NCI-H748 (cell line): Measurements from ENCODE around the gene CFAP161.
"Not testable (repeated sequence)": the region's sequence is repeated elsewhere in the genome, so short reads cannot be mapped to it uniquely, and the experiment has no call there.

Source experiments
- DNase-seq: peaks from one replicate; lab custom pipeline; 2025; ENCODE audit not compliant: unreplicated experiment; lab: John Stamatoyannopoulos, UW

Gene CFAP161

GRCh38 chr15:81106560-81106959 lies 27.5 kb upstream of the CFAP161 start:
- DNase-seq, result peak; percentile 53

GRCh38 chr15:81107889-81108288 lies 26.2 kb upstream of the CFAP161 start:
- no peak for DNase-seq

- no peak for DNase-seq
These were observed 25.6 kb upstream of the CFAP161 start for GRCh38 chr15:81108427-81108826.

GRCh38 chr15:81111018-81111417 lies 23.1 kb upstream of the CFAP161 start:
- DNase-seq, result no peak

GRCh38 chr15:81111510-81112470 lies 22.3 kb upstream of the CFAP161 start:
- DNase-seq, result no peak

GRCh38 chr15:81113204-81113657 lies 20.8 kb upstream of the CFAP161 start:
- DNase-seq, result peak; percentile 82

GRCh38 chr15:81113861-81114291 lies 20.2 kb upstream of the CFAP161 start:
- no peak for DNase-seq

GRCh38 chr15:81115054-81115939 lies 18.8 kb upstream of the CFAP161 start:
- no peak for DNase-seq

DNA sequence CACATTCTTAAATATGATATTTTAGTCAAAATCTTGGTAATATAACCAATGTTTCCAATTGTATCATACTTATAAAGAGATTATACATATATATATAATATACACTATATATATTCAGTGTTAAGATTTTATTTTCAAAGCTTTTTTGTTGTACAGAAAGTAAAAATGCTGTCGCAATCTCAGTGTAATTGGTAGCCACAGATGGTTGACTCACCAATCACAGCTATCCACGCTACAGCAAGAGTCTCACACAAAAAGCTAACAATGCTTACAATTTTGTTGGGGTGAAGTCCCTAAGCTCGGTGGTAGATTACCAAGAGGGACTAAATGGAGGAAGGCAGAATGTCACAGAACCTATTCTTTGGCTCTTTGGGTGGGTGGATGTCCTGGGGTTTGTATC lies 16.9 kb upstream of the CFAP161 start:
- DNase-seq, result no peak

- DNase-seq, result no peak
These were observed 16.5 kb upstream of the CFAP161 start for GRCh38 chr15:81117581-81117980.

DNA sequence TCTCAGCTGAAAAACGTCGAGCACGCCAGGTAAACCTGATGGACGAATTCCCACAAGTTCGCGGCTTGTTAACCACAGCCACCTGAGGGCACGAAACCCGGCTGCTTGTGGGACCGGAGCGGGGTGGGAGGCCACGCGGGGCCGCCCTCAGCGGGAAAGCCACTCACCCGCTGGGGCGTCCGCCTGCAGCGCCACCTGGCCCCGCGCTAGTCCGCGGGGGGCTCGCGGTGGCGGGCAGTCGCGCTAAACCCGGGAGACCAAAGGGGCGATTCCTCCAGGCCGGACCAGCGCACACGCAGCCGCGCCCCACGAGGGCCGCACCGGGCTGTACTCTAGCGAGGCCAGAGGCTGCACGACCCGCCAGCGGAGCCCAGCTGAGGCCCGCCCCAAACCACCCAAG lies 15.7 kb upstream of the CFAP161 start:
- DNase-seq, result no peak

DNA sequence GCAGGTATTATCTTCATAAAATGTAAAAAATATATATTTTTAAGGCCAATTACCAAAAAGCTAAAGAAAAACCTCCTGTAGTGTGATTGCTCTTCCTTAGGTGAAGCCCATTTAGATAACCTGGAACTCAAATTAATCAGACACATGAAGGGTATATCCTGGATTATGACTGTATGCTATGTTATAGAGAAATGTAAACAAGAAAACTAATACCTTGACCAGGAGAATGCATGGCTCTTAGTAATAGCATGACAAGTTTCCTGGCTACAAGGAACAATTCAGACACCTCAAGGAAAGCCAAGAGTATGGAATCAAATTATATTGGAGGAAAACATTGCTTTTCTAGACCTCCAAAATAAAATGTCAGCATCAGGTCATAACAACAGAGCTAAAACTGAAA lies 14.0 kb upstream of the CFAP161 start:
- no peak for DNase-seq

GRCh38 chr15:81126892-81127291 lies 7.2 kb upstream of the CFAP161 start:
- DNase-seq, result no peak

DNA sequence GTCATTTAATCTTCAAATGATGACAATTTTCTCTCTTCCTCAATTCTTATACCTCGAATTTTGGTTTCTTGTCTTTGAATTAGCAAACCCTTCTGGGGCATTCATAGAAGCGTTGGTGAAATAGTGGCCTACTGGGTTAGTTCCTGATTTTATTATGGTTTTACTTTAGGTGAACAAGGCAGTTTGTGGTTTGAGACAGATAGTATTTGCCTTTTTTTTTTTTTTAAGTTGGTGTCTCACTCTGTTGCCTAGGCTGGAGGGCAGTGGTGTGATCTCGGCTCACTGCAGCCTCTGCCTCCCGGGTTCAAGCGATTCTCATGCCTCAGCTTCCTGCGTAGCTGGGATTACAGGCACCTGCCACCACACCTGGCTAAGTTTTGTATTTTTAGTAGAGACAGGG lies 7.4 kb downstream of the CFAP161 start:
- DNase-seq, result not testable (repeated sequence)

- no peak for DNase-seq
These were observed 11.9 kb downstream of the CFAP161 start for GRCh38 chr15:81146006-81146405.

DNA sequence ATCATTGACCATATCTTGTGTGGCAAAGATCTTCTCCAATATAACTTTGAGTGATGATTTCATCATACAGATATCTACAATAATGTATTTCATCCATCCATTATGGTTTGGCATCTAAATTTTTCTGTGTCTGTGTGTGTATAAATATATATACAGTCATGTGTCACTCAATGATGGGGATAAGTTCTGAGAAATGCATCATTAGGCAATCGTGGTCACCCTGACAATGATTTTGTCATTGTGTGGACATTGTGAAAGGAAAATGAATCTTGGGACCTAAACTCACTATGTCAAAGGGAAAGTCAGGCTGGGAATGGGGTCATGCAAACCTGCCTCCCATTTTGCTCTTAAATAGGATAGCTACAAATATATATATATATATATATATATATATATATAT lies 12.4 kb downstream of the CFAP161 start:
- no peak for DNase-seq

DNA sequence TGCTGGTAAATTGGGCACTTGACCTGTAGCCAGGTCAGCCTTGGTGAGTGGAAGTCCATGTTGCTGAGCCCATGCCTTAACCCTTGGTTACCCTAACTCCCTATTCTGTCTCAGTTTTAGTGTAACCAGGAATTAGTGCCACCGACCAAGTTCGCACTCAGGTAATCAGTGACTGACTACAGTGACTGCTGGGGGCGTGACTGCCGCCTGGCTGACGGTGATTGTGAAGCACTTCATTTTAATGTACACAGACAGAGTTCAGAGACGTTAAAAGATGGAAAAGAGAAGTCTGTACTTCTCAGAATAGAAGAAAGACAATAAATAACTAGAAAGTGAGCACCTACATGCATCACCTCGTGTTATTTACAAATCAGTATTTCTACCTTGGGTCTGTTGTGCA lies 17.3 kb downstream of the CFAP161 start:
- no peak for DNase-seq

DNA sequence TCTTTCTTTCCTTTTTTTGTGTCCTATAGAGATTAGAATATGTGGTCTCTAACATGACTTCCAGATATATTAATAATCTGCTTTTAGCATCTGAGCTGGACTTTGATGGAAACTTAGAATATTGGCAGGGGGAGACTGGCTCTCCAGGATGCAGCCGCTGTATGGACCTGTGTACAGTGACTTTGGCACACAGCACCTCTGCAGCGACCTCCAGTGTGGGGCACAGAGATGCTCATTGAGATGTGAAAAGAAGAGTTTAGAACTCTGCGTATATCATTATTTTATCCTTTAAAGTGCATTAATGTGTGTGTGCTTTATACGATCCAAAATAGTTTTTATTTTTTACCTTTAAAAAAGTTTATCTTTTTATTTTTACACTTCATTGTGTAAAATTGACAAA lies 18.3 kb downstream of the CFAP161 start:
- DNase-seq, result no peak

- no peak for DNase-seq
These were observed 18.7 kb downstream of the CFAP161 start for GRCh38 chr15:81152799-81153198.

DNA sequence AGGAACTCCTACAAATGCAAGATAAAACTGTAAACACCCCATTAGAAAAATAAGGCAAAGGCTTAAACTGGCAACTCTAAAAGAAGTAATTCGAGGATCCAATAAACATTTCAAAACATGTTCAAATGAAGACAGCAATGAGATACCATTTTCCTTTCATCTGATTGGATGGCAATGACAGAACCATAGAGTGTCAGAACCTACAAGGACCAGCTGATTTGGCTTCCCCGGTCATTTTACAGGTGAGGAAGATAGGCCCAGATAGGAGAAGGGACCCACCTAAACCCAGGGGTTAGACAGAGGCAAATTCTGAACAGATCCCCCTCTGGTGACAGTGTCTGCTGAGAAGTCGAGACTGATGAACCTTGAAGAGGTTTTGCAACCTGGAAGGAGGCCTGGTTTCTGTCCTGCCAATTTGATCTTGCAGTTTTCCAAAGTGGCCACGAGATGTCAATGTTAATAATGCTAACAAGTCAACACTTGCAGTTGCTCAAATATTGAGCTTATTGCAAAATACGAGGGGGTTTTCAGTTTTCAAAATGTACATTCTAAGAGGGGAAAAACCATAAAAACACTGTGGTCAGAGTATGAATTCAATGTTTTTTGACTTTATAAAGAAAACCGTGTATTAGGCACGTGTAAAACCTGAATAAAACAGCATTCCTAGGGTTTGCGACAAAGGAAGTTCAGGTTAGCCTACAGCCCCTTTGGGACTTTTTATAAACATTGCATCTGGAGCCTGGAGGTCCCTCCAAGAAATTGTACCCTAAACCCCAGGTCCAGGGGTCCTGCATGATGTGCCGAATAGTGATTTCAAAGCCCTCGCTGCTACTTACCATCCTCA lies 21.5 kb downstream of the CFAP161 start:
- peak; percentile 29 for DNase-seq

GRCh38 chr15:81156324-81156723 lies 22.3 kb downstream of the CFAP161 start:
- no peak for DNase-seq
